GM23338 (cell line): ENCODE measurements around the gene XPO6. TPM values are rescaled to one million over a fixed set of nuclear protein-coding genes. Genes with fewer than 3 reads are reported as not detected.
A peak's percentile ranks its signal among the peaks of the same experiment; 100 is the strongest.

Source experiments
- ATAC-seq: fragments of 200-7000 bp; cut with Tn5 transposase; 3 replicates; pipeline ENCODE4 v1.9.1; 2020
- DNase-seq: peaks from one replicate; pipeline ENCODE4 v3.0.0-alpha.2; 2015; ENCODE audit warnings: low spot score
- H2AFZ ChIP-seq: fragments of 200-600 bp; sonication (generic); 2 replicates; pipeline ENCODE4 v1.8.0; 2016; ENCODE audit warnings: antibody characterized with exemption, mild to moderate bottlenecking, moderate library complexity
- H3F3A ChIP-seq: fragments of 200-600 bp; sonication (generic); replicated peaks from 2 replicates; pipeline ENCODE4 v1.8.0; 2017; ENCODE audit warnings: antibody characterized with exemption, mixed run types, low read depth
- H3K27ac ChIP-seq: fragments of 200-600 bp; sonication (generic); 2 replicates; pipeline ENCODE4 v1.6.1; 2016; ENCODE audit warnings: low read depth
- H3K27me3 ChIP-seq: fragments of 200-600 bp; sonication (generic); 2 replicates; pipeline ENCODE4 v1.8.0; 2016; ENCODE audit warnings: mild to moderate bottlenecking, mixed run types, moderate library complexity; ENCODE audit not compliant: insufficient read depth
- H3K36me3 ChIP-seq: fragments of 200-600 bp; sonication (generic); 2 replicates; pipeline ENCODE4 v1.8.0; 2016; ENCODE audit warnings: mild to moderate bottlenecking; ENCODE audit not compliant: insufficient read depth
- H3K4me1 ChIP-seq: fragments of 200-600 bp; sonication (generic); 2 replicates; pipeline ENCODE4 v1.8.0; 2016; ENCODE audit warnings: mild to moderate bottlenecking, moderate library complexity; ENCODE audit not compliant: insufficient read depth
- H3K4me2 ChIP-seq: fragments of 200-600 bp; sonication (generic); 2 replicates; pipeline ENCODE4 v1.7.1; 2017; ENCODE audit warnings: mixed run types
- H3K4me3 ChIP-seq: fragments of 200-600 bp; sonication (generic); 2 replicates; pipeline ENCODE4 v1.6.1; 2016; ENCODE audit warnings: mixed run types
- H3K79me2 ChIP-seq: fragments of 200-600 bp; sonication (generic); replicated peaks from 2 replicates; pipeline ENCODE4 v1.8.0; 2017; ENCODE audit warnings: mild to moderate bottlenecking; ENCODE audit not compliant: insufficient read depth
- H3K9me2 ChIP-seq: fragments of 200-600 bp; sonication (generic); 2 replicates; pipeline ENCODE4 v1.8.0; 2017; ENCODE audit not compliant: insufficient read depth
- H4K20me1 ChIP-seq: fragments of 200-600 bp; sonication (generic); replicated peaks from 2 replicates; pipeline ENCODE4 v1.8.0; 2017; ENCODE audit warnings: mild to moderate bottlenecking; ENCODE audit not compliant: insufficient read depth
- H3K27ac Mint-ChIP-seq: 2 replicates; pipeline ENCODE4 v1.8.0; 2020; ENCODE audit warnings: inconsistent platforms, mild to moderate bottlenecking, moderate library complexity, mixed read lengths
- H3K27me3 Mint-ChIP-seq: 3 replicates; pipeline ENCODE4 v1.8.0; 2022; ENCODE audit warnings: low read depth, mild to moderate bottlenecking, moderate library complexity, mixed read lengths, inconsistent platforms; ENCODE audit not compliant: insufficient read depth, poor library complexity
- H3K36me3 Mint-ChIP-seq: 3 replicates; pipeline ENCODE4 v1.8.0; 2021; ENCODE audit warnings: low read depth, mild to moderate bottlenecking, inconsistent platforms, moderate library complexity, mixed read lengths
- H3K4me1 Mint-ChIP-seq: 3 replicates; pipeline ENCODE4 v1.8.0; 2020; ENCODE audit warnings: mild to moderate bottlenecking, inconsistent platforms, mixed read lengths
- H3K4me3 Mint-ChIP-seq: 3 replicates; pipeline ENCODE4 v1.8.0; 2021; ENCODE audit warnings: moderate library complexity, mild to moderate bottlenecking, inconsistent platforms, mixed read lengths
- H3K9me3 Mint-ChIP-seq: 3 replicates; pipeline ENCODE4 v1.8.0; 2020; ENCODE audit warnings: moderate library complexity, mild to moderate bottlenecking, inconsistent platforms, mixed read lengths
- EZH2 ChIP-seq: fragments of 200-600 bp; sonication (generic); IDR thresholded peaks from one replicate; pipeline ENCODE4 v1.8.0; 2017; ENCODE audit warnings: antibody characterized with exemption, mild to moderate bottlenecking, low read depth; ENCODE audit not compliant: unreplicated experiment
- JUNB ChIP-seq: IDR thresholded peaks from one replicate; pipeline ENCODE4 v1.6.1; 2016; ENCODE audit warnings: antibody characterized with exemption; ENCODE audit not compliant: unreplicated experiment
- NANOG ChIP-seq: IDR thresholded peaks from 2 replicates; pipeline ENCODE4 v1.6.1; 2016; ENCODE audit warnings: antibody characterized with exemption, borderline replicate concordance
- POLR2AphosphoS5 ChIP-seq: IDR thresholded peaks from 2 replicates; pipeline ENCODE4 v1.6.1; 2016; ENCODE audit warnings: antibody characterized with exemption, low read depth
- STAT1 ChIP-seq: IDR thresholded peaks from one replicate; pipeline ENCODE4 v1.6.1; 2016; ENCODE audit warnings: antibody characterized with exemption; ENCODE audit not compliant: unreplicated experiment
- ZNF114 ChIP-seq: fragments of 250-450 bp; sonication (Bioruptor Pico); IDR thresholded peaks from 2 replicates; pipeline ENCODE4 v1.5.0; 2020; ENCODE audit warnings: mild to moderate bottlenecking, moderate library complexity
- ZNF331 ChIP-seq: fragments of 250-450 bp; sonication (Bioruptor Pico); IDR thresholded peaks from 2 replicates; pipeline ENCODE4 v1.5.0; 2020; ENCODE audit warnings: low read depth, mild to moderate bottlenecking, moderate library complexity
- polyA plus RNA-seq: library from polyadenylated mRNA; unstranded; fragments of >200 nt; fragmentation: Nextera tagmentation; extraction: Ambion mirVana; gene quantifications from 2 replicates; pipeline ENCODE4 v1.2.1, GENCODE V29; 2016
- total RNA-seq: library from RNA; depleted of rRNA; stranded (reverse); fragments of >200 nt; shearing (Covaris generic); gene quantifications from 2 replicates; pipeline ENCODE4 v1.2.3, GENCODE V29; 2014
- TF ChIP-seq, protein P1 (sequence below), 2 experiments: fragments of 200-600 bp in 1 of 2; sonication (generic) in 1 of 2; conservative IDR thresholded peaks; 2 replicates each; pipeline versions ENCODE4 v1.5.1 to v1.6.1; 2016 to 2017; ENCODE audit warnings: antibody characterized with exemption in 2 of 2, low read depth in 2 of 2, mild to moderate bottlenecking in 2 of 2, moderate library complexity in 1 of 2
- TF ChIP-seq, protein P2 (sequence below): fragments of 250-450 bp; sonication (Bioruptor Pico); IDR thresholded peaks from 2 replicates; pipeline ENCODE4 v1.5.0; 2020; ENCODE audit warnings: mild to moderate bottlenecking, moderate library complexity

The XPO6 gene
- total and polyA plus RNA-seq, 2 experiments from 2014 or later: 83.9 to 178 TPM

DNA sequence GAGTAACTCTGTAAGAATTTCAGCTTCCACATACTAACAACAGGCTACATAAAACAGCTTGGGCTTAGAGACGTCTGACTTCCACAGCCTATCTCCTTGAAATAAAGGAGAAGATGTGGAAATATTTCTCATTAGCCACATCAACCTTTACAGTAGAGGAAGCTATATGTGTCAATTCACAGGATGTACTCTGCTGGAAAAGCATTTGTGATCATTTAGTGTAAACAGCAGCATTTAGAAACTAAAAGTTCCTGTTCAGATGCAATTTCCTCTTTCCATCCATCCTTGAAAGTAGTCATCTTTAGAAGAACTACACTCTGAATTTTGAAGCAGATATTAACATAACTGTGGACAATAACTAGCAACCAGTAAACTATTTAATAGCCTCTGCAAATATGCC lies 46.2 kb downstream of the XPO6 start:
- Mint-ChIP-seq H3K4me1 (peaks cover 26% of the 10 kb centered on the region; the same call in 2 of the 3 replicates), H3K4me3 (no peak overlapping the region), H3K27ac (no peak overlapping the region), H3K36me3 (peaks cover 44% of the 10 kb centered on the region), H3K9me3 (no peaks in the 10 kb centered on the region; the same call in 2 of the 3 replicates), H3K27me3 (peaks cover 2% of the 10 kb centered on the region)
- H3K36me3 ChIP-seq: peaks cover 28% of the 10 kb centered on the region
- peaks cover 18% of the 10 kb centered on the region; the same call in 1 of the 2 replicates for H4K20me1 ChIP-seq
- no peak overlapping the region for H2AFZ ChIP-seq
- no peak overlapping the region; the same call in 1 of the 2 replicates for H3K27ac ChIP-seq
- no peak overlapping the region for H3K4me3 ChIP-seq
- DNase-seq (no peak), ATAC-seq (no peak)
- H3K9me2 ChIP-seq: no peaks in the 10 kb centered on the region
- H3F3A ChIP-seq: no peaks in the 10 kb centered on the region
- H3K4me2 ChIP-seq: no peak overlapping the region
- H3K27me3 ChIP-seq: no peaks in the 10 kb centered on the region
- H3K4me1 ChIP-seq: no peaks in the 10 kb centered on the region
- no peak for TF ChIP-seq NANOG
- no peak for TF ChIP-seq JUNB
- TF ChIP-seq EZH2: no peak
- TF ChIP-seq STAT1: no peak
- TF ChIP-seq, protein P1, sequence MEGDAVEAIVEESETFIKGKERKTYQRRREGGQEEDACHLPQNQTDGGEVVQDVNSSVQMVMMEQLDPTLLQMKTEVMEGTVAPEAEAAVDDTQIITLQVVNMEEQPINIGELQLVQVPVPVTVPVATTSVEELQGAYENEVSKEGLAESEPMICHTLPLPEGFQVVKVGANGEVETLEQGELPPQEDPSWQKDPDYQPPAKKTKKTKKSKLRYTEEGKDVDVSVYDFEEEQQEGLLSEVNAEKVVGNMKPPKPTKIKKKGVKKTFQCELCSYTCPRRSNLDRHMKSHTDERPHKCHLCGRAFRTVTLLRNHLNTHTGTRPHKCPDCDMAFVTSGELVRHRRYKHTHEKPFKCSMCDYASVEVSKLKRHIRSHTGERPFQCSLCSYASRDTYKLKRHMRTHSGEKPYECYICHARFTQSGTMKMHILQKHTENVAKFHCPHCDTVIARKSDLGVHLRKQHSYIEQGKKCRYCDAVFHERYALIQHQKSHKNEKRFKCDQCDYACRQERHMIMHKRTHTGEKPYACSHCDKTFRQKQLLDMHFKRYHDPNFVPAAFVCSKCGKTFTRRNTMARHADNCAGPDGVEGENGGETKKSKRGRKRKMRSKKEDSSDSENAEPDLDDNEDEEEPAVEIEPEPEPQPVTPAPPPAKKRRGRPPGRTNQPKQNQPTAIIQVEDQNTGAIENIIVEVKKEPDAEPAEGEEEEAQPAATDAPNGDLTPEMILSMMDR (conservative IDR thresholded peaks at IDR 0.05; ENCODE audit: low read depth in 2 of 2): no peak
- H3K79me2 ChIP-seq: peaks cover 27% of the 10 kb centered on the region

DNA sequence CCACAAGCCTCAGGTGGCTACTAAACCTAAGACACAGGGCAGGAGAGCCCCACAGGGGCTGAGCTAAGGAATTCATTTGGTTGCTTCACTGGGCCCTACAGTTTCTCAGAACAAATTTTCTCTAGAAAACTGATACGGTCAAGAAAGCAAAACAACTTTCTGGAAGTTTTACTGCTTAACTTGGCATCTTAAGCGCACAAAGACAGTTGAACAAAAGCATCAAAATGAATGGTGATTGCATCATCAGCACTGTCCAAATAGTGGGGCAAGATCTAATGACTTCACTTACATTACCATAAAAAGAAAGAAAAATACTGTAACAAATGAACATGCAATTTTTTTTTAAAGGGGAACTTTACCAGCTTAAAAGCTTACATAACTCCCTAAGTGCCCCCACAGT lies 47.6 kb downstream of the XPO6 start:
- no peaks in the 10 kb centered on the region for H3K27me3 ChIP-seq
- H2AFZ ChIP-seq: no peak overlapping the region
- no peaks in the 10 kb centered on the region for H3K9me2 ChIP-seq
- Mint-ChIP-seq H3K27me3 (peaks cover 2% of the 10 kb centered on the region), H3K27ac (peak overlapping the region; percentile 69), H3K4me3 (no peak overlapping the region), H3K9me3 (no peaks in the 10 kb centered on the region), H3K36me3 (peaks cover 37% of the 10 kb centered on the region), H3K4me1 (peaks cover 32% of the 10 kb centered on the region)
- H3K27ac ChIP-seq: peak overlapping the region; percentile 7
- ATAC-seq (no peak; the same call in 2 of the 3 replicates), DNase-seq (no peak)
- H3K4me3 ChIP-seq: no peak overlapping the region
- peaks cover 18% of the 10 kb centered on the region; the same call in 1 of the 2 replicates for H4K20me1 ChIP-seq
- peaks cover 19% of the 10 kb centered on the region for H3K36me3 ChIP-seq
- H3K79me2 ChIP-seq: peaks cover 36% of the 10 kb centered on the region
- H3K4me1 ChIP-seq: no peaks in the 10 kb centered on the region
- H3F3A ChIP-seq: no peaks in the 10 kb centered on the region
- TF ChIP-seq ZNF331 (no peak), NANOG (no peak), EZH2 (no peak), ZNF114 (CRISPR knock-in tag) (no peak), POLR2AphosphoS5 (no peak)
- TF ChIP-seq, protein P2, sequence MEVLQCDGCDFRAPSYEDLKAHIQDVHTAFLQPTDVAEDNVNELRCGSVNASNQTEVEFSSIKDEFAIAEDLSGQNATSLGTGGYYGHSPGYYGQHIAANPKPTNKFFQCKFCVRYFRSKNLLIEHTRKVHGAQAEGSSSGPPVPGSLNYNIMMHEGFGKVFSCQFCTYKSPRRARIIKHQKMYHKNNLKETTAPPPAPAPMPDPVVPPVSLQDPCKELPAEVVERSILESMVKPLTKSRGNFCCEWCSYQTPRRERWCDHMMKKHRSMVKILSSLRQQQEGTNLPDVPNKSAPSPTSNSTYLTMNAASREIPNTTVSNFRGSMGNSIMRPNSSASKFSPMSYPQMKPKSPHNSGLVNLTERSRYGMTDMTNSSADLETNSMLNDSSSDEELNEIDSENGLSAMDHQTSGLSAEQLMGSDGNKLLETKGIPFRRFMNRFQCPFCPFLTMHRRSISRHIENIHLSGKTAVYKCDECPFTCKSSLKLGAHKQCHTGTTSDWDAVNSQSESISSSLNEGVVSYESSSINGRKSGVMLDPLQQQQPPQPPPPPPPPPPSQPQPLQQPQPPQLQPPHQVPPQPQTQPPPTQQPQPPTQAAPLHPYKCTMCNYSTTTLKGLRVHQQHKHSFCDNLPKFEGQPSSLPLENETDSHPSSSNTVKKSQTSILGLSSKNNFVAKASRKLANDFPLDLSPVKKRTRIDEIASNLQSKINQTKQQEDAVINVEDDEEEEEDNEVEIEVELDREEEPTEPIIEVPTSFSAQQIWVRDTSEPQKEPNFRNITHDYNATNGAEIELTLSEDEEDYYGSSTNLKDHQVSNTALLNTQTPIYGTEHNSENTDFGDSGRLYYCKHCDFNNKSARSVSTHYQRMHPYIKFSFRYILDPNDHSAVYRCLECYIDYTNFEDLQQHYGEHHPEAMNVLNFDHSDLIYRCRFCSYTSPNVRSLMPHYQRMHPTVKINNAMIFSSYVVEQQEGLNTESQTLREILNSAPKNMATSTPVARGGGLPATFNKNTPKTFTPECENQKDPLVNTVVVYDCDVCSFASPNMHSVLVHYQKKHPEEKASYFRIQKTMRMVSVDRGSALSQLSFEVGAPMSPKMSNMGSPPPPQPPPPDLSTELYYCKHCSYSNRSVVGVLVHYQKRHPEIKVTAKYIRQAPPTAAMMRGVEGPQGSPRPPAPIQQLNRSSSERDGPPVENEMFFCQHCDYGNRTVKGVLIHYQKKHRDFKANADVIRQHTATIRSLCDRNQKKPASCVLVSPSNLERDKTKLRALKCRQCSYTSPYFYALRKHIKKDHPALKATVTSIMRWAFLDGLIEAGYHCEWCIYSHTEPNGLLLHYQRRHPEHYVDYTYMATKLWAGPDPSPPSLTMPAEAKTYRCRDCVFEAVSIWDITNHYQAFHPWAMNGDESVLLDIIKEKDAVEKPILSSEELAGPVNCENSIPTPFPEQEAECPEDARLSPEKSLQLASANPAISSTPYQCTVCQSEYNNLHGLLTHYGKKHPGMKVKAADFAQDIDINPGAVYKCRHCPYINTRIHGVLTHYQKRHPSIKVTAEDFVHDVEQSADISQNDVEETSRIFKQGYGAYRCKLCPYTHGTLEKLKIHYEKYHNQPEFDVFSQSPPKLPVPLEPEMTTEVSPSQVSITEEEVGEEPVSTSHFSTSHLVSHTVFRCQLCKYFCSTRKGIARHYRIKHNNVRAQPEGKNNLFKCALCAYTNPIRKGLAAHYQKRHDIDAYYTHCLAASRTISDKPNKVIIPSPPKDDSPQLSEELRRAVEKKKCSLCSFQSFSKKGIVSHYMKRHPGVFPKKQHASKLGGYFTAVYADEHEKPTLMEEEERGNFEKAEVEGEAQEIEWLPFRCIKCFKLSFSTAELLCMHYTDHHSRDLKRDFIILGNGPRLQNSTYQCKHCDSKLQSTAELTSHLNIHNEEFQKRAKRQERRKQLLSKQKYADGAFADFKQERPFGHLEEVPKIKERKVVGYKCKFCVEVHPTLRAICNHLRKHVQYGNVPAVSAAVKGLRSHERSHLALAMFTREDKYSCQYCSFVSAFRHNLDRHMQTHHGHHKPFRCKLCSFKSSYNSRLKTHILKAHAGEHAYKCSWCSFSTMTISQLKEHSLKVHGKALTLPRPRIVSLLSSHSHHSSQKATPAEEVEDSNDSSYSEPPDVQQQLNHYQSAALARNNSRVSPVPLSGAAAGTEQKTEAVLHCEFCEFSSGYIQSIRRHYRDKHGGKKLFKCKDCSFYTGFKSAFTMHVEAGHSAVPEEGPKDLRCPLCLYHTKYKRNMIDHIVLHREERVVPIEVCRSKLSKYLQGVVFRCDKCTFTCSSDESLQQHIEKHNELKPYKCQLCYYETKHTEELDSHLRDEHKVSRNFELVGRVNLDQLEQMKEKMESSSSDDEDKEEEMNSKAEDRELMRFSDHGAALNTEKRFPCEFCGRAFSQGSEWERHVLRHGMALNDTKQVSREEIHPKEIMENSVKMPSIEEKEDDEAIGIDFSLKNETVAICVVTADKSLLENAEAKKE (CRISPR knock-in tag): no peak
- TF ChIP-seq, protein P1 (conservative IDR thresholded peaks at IDR 0.05; ENCODE audit: low read depth in 2 of 2): no peak
- H3K4me2 ChIP-seq: no peak overlapping the region
